Ramos (cell line): ENCODE measurements around the gene GPC3.

ENCODE experiments used
- in situ Hi-C: fragments of 300-500 bp; cut with MboI; formaldehyde crosslinking; loops from one replicate; pipeline ENCODE4 v1.14.3; 2022; ENCODE audit warnings: low sequenced_read_pairs; ENCODE audit not compliant: unreplicated experiment

Gene GPC3

DNA sequence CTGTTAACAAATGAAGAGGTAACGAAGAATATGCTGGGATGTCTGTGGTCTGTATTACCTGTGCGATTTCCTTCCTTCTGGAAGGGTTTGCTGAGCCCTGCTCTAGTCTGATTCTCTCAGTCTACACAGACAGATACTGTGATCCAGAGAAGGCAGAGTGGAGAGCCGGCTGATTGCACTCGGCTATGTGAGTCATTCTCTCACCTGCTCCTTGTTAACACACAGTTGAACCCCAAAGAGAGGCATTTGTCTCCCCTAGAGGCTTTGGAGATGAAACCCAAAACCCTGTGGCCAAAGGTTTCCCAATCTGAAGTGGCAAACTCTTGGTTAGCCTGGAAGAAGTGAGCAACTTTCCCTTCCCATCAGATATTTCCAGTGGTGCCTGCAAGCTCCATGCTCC lies 492.0 kb downstream of the GPC3 start:
- in situ Hi-C loops, result no loop called here

DNA sequence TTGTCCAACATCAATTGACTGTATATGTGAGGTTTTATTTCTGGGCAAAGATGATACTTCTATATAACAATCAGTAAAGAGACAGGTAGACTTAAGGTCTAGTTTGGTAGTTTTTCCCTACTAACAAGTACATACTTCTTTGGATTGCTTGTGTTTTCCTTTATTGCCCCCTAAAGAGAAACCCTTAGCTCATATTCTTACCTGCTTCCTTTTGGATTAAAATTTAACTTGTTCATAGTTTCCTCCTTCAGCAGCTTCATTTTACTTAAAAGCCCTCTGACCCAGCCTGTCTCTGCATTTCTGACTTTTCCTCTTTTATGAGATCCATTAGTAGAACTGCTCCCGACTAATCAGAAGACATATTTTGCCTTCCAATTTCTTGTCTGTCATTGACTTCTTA lies 494.4 kb downstream of the GPC3 start:
- in situ Hi-C loops, result no loop called here
